GM19463 (cell line): ENCODE data around the gene MEI1.

Experiments used
- ATAC-seq: cut with Tn5 transposase; IDR thresholded peaks from one replicate; pipeline ENCODE4 v1.9.1; 2021; ENCODE audit warnings: mild to moderate bottlenecking, moderate library complexity; ENCODE audit not compliant: unreplicated experiment

MEI1 gene

DNA sequence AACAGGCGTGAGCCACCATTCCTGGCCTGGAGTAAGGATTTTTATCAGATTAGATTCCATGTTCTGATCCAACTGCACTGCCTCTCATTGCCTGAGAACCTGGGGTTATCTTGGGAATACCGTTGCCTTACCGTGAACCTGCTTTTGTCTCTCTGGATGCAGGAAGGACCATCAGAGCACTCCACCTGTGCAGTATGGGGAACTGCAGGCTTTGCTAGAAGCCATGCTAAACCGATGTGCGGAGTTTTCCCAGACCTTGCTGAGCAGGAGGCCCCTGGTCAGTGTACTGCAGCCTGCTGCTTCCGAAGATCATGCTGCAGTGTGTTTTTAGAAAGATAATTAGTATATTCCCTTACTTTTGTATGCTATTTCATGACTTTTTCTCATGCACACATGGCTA, 43.6 kb downstream of the MEI1 start:
- no peak for ATAC-seq

DNA sequence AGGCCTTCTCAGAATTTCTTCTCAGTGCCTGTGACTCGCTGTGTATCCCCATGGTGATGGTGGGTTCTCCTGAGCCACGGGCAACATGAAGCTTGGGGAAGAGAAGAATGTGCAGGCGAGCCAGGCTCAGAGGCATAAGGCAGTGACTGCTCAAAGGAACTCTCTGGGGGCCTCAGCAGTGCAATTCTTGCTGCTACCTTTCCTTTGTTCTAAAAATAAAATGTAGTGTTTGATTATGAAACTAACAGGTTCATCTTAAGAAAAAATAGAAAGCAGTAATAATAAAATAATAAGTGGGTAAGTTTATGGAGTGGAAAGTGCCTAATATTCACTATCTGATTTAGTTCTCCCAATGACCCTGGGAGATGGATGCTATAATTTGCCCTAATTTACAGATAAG, 46.7 kb downstream of the MEI1 start:
- no peak for ATAC-seq

DNA sequence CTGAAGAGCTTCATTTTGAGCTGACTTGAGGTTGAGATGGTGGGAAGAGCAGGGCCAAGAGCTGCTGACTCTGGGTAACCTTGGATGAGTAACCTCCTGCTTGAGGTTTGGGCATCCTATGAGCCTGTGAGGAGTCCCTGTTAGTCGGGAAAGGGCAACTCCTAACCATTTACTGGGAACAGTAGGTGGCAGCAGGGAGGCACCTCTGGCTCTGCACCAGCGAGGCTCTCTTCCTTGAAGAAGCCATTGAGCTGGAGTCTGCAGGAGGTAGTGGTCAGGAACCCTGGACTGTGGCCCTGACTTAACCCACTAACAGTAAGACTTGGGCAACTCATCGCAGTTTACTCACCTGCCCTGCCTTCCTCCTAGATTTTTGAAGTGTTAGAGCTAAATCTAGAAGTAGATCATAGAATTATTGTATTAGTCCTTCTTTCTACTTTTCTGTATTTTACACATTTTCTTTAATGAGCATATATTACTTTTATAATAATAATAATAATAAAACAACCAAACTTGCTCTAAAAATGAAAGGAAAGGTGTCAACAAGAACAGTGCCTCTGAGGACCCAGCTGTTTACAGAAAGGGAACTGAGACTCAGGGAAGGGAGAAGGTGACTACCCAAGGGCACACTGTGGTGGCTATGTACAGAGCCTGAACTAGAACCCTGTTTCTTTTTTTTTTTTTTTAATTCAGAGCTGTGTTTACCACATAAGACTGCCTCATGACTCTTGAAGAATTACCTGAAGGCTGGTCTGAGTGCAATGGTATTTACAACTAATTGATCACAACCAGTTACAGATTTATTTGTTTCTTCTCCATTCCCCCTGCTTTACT, 47.5 kb downstream of the MEI1 start:
- ATAC-seq: peak; percentile 81

DNA sequence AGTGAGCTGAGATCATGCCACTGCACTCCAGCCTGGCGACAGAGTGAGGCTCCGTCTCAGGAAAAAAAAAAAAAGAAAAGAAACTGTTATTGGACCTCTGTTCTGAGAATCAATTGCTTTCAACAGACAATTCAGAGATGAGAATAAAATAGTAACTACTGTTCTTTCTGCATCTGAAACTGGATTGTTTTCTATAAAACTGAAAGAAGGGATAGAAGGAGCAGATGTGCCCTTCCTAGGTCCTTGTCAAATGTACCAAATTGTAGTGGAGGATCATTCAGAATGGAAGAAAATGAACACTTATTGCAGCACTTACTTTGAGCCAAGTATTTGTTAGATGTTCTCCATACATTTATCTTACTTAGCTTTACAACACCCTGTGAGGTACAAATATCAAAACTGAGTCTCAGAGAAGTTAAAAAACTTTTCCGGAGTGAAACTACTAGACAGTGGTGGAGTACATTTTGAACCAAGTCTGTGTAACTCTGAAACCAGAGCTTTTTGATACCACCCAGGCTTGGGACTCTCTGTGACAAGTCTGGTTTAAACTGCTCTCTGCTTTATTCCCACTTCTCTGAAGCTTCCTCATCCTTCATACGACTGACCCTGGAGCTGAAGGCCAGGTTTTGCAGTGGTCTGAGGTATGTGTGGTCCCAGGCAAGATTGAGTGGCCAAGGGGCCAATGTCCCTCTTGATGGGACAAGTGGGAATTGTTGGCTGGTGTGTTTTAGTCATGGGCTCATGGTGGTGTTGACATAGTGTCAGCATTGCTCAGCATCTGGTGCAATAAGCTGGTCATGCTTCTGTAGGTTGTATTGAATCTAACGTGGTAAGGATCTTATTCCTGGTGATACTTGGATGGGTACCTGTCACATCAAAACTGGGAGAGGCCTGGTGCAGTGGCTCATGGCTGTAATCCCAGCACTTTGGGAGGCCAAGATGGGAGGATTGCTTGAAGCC, 53.0 kb downstream of the MEI1 start:
- ATAC-seq: no peak

DNA sequence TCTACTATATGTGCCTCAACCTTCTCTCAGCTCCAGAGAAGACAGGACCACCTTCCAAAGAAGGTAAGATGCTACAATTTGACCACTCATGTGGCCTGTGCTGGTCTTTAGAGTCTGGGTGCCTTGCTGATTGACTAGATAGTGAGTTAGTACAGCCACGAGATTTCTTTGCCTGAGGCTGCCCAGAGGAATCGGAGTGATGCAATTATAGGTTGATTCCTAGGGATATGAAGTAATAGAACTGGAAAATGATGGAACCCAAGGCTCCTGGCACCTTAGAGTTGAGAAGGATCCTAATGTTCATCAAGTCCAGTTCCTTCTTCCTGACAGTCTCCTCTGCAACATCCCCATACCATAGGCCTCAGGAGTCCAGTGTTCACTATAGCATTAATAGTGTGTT, 54.7 kb downstream of the MEI1 start:
- no peak for ATAC-seq

DNA sequence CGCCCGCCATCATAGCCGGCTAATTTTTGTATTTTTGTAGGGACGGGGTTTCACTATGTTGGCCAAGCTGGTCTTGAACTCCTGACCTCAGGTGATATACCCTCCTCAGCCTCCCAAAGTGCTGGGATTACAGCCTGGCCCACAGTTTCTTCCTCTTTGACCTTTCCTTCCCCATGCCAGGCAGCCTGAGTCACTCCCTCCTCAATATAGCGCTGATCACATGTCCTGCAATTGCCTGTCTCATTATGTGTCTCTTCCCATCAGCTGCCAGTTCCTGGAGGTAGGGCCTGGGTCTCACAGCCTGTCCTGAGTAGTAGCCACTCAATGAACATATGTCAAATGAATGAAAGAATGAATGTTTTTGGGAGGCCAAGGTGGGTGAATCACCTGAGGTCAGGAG, 58.2 kb downstream of the MEI1 start:
- no peak for ATAC-seq

DNA sequence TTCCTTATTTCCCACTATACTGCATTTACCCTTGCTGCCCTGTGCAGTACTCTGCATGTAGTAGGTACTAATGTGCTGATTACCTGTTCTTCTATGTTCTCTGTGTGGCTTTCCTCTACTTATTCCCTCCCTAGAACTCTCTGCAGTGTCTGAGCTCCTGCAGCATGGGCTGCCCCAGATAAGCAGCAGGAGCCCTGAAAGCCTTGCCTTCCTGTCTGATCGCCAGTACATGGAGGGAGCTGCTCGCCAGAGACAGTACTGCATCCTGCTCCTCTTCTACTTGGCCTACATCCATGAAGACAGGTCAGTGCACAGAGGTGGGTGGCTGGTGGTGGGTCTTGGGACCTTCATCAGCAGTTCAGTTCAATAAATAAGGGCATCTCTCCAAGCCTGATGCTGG, 58.9 kb downstream of the MEI1 start:
- no peak for ATAC-seq

DNA sequence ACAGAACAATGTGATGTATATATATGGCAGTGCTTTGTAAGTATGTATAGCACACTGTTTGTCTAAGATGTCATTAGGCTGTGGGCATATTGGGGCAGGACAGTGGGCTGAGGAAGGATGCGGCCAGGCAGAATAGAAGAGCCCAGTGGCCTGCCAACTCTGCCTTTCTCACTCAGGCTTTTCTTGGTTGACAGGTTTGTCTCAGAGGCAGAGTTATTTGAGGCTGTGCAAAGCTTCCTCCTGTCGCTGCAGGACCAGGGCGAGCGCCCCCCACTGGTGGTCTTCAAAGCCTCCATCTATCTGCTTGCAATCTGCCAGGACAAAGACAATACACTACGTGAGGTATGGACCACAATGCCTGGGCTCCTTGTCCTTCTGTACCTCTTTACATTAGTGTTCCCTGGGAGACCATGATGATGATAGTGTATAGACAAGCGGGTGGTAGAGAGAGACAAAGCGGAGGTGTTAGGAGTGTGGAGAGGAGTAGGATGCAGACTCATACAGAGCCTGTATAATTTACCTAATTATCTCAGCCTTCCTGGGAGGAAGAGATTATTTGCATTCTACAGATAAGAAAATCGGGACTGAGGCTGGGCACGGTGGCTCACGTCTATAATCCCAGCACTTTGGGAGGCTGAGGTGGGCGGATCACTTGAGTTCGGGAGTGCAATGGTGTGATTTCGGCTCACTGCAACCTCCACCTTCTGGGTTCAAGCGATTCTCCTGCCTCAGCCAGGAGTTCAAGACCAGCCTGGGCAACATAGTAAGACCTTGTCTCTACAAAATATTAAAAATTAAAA, 63.9 kb downstream of the MEI1 start:
- no peak for ATAC-seq

DNA sequence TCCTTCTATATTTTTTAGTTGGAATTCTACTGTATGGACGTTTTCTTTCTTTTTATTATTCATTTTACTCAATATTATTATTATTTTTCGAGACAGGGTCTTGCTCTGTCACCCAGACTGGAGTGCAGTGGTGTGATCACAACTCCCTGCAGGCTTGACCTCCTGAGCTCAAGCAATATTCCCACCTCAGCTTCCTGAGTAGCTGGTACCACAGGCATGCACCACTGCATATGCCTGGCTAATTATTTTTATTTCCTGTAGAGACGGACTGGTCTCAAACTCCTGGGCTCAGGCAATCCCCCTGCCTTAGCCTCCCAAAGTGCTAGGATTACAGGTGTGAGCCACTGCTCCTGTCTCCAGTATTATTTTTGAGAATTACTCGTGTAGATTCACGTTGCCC, 67.2 kb downstream of the MEI1 start:
- ATAC-seq: no peak

DNA sequence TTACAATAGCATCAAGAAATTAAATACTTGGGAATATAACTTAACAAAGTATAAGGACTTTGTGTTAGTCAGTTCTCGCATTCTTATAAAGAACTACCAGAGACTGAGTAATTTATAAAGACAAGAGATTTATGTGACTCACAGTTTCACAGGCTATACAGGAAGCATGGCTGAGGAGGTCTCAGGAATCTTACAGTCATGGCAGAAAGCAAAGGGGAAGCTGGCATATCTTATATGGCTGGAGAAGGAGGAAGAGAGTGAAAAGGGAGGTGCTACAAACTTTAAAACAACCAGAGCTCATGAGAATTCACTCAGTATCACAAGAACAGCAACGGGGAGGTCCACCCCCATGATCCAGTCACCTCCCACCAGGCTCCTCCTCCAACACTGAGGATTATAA, 69.1 kb downstream of the MEI1 start:
- ATAC-seq: no peak

DNA sequence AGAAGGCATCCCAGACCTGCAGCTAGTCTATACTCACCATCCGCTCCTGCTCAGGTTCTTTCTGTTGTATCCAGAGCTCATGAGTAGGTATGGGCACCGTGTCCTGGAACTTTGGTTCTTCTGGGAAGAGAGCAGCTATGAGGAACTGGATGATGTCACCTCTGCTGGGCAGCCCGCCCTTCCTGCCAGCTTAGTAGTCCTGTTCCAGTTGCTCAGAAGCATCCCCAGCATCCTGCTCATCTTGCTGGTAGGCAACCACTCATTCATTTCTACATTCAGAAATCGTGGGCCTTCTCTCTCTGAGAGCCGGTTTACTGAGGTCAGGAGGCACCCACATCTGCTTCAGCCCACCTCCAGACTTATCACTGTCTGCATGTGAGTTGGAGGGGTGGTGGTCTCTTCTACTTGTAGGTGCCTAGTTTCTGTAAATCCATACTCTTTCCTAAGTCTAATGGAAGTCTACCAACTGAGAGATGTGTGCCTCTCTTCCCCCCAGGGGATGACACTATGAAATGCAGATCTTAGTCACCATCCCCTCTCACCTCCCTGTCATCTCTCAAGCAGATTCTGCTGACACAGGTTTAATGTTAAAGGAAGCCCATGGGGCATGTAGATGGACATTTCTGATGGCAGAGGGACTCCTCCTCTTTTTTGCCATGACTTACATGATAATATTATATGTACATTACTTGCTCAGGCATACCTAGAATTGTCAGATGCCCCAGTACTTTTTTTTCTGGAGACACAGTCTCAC, 71.6 kb downstream of the MEI1 start:
- ATAC-seq: no peak

DNA sequence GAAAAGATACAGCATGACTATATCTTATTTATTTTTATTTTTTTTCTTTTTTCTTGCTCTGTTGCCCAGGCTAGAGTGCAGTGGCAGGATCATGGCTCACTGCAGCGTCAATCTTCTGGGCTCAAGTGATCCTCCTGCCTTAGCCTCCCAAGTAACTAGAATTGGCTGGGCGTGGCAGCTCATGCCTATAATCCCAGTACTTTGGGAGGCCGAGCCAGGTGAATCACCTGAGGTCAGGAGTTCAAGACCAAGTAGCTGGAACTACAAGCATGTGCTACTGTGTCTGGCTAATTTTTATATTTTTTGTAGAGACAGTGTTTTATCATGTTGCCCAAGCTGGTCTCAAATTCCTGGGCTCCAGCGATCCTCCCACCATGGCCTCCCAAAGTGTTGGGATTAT, 72.9 kb downstream of the MEI1 start:
- ATAC-seq: no peak

DNA sequence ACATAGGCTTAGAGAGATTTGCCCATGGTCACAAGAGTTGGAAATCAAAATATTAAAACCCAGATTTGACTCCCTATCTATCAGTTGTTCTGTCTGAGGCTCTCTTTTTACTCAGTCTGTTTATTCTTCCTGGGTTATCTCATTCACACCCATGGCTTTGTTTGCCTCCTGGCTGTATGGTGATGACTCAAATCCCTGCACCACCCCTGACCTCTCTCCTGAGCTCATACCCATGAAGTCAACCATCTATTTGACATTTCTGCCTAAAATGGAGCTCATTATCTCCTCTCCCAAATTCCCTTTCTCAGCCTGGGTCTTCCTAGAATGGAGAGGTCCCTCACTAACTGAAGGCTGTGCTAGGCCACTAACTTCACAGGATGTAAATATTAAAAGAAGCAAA, 73.3 kb downstream of the MEI1 start:
- ATAC-seq: no peak

DNA sequence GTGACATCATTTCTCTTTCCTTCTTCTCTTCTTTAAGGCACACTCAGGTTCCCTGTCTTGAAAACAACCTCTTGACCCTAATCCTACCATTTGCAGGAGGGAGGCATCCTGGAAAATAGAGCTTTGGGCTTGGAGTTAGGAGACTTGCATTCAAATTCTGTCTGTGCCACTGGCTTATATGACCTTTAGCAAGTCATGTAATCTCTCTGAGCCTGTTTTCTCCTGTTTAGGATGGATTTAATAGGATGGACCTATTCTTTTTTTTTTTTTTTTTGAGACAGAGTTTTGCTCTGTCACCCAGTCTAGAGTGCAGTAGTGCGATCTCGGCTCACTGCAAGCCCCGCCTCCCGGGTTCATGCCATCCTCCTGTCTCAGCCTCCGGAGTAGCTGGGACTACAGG, 76.0 kb downstream of the MEI1 start:
- no peak for ATAC-seq

DNA sequence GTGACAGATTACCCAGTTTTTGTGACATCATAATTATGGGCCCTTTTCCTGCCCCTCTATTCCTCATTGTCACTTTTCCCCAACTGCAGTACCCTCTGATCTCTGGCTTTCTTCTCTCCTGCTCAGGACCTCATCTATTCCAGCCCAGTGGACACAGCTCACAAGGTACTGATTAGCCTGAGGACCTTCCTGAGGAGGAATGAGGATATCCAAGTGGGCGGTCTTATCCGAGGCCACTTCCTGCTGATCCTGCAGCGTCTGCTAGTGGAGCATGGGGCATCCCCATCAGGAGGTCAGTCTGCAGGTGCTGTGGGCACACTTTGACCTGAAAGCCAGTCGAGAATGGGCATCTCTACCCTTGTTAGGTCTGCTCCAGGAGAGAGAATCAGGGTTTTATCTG, 76.7 kb downstream of the MEI1 start:
- ATAC-seq: no peak

DNA sequence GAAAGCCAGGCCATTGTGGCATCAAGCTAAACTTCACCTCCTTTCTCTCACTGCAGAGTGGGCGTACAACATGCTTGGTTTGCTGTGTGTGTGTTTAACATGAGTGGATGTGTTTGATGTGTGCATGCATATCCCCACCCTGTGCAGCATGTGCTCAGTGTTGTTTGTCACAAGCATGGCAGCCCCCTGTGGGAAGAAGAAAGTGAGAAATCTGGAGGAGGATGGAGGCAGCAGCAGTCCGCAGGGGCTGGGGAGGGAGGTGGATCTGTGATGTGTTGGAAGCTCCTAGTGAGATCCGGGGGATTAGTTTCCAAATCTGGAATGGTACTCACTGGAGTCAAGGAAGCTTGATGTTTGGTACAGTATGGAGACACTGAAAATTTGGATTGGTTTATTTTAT, 77.1 kb downstream of the MEI1 start:
- ATAC-seq: no peak

DNA sequence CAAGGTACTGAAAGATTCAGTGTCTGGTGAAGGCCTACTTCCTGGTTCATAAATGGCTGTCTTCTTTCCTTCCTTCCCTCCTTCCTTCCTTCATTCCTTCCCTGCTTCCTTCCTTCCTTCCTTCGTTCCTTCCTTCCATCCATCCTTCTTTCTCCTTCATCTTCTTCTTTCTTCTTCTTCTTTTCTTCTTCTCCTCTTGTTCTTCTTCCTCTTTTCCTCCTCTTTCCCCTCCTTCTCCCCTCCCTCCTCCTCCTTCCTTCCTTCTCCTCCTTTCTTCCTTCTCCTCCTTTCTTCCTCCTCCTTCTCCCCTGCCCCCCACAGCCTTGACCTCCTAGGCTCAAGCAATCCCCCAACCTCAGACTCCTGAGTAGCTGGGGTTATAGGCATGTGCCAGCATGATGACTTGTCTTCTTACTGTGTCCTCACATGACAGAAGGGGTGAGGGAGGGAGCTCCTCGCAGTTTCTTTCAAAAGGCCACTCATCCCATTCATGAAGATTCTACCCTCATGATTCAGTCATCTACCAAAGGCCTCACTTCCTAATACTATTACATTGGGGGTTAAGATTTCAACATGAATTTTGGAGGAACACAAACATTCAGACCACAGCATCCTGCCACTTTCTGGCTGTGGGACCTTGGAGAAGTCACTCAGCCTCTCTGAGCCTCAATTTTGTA, 78.6 kb downstream of the MEI1 start:
- ATAC-seq: no peak

DNA sequence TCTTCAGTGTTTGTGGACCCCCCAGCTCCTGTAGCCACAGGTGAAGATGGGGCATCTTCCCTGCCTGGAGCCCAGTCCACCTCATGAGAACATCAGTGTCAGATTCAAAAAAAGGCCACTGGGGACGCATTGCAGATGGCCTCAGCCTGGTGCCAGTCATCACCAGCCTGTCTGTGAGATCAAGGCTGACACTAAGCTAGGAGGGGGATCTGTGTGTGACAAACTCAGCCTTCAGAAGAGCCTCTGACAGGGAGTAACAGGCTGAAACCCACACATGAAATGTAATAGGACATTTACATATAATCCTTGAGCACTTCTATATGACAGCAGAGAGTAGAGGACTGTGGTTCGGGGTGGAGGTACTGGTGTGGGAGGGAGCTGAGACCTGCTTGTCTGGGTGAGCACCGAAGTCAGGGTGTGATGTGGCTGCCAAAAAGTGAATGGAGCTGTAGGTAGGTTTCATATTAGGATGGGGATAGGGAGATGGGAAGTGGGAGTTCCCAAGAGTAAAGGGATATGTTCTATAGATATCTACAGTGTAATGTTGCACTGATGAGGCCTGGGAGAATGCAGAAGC, 80.7 kb downstream of the MEI1 start:
- no peak for ATAC-seq

DNA sequence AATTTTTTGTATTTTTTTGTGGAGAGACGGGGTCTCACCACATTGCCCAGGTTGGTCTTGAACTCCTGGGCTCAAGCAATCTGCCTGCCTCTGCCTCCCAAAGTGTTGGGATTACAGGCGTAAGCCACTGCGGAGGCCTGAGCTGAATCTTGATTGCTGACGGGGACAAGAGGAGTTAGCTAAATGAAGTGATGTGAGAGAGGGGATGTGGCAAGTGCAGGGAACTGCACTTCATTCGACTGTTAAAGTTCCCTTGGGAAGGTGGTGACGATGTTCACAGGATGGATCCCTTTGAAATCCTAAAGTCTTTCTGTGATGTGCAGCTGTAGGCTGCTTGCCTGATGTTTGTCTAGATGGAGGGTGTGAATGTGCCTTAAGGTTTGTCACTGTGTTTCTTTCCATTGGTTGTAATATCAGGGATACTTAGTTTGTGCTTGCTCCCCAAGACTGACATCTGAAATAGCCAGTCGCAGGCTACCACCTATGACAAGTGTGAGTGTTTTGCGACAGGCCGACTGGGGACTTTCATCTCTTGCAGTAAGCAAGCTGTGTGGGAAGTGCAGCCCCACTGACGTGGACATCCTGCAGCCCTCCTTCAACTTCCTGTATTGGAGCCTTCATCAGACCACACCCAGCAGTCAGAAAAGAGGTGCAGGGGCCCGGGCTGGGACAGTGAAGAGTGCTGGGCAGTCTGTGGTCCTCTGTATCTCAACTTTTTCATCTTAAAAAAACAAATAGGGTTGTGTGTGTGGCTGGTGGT, 81.6 kb downstream of the MEI1 start:
- peak; percentile 91 for ATAC-seq
